OCI-LY7 (cell line): ENCODE measurements around the gene ETV7. TPM values are rescaled to one million over a fixed set of nuclear protein-coding genes. Genes with fewer than 3 reads are reported as not detected.

Experiments
- BruUV-seq: library from RNA; stranded (reverse); fragments of 400-500 nt; replicated peaks from 2 replicates; lab custom pipeline; 2021; lab: Mats Ljungman, UMichigan
- CTCF ChIA-PET: fragments of 300-600 bp; sonication (Branson Sonifier 250); formaldehyde crosslinking; loops from one replicate; lab custom pipeline; 2022; ENCODE audit warnings: antibody characterized with exemption; ENCODE audit not compliant: unreplicated experiment; lab: Charles Lee
- POLR2A ChIA-PET: fragments of 300-600 bp; sonication (Branson Sonifier 250); formaldehyde crosslinking; loops from one replicate; lab custom pipeline; 2022; ENCODE audit warnings: antibody characterized with exemption; lab: Charles Lee
- DNase-seq: peaks from one replicate; pipeline ENCODE4 v3.0.0-alpha.2; 2015; ENCODE audit warnings: low spot score
- H2AFZ ChIP-seq: fragments of 200-600 bp; sonication (generic), shearing (Covaris generic); 2 replicates; pipeline ENCODE4 v1.6.1; 2014; ENCODE audit warnings: mild to moderate bottlenecking, antibody characterized with exemption, low read length, moderate library complexity
- H3K27ac ChIP-seq: fragments of 200-600 bp; sonication (generic); 2 replicates; pipeline ENCODE4 v1.5.1; 2014; ENCODE audit warnings: mixed run types, low read depth, mild to moderate bottlenecking, moderate library complexity, low read length, inconsistent platforms; ENCODE audit not compliant: poor library complexity, severe bottlenecking
- H3K36me3 ChIP-seq: fragments of 200-600 bp; sonication (generic); 2 replicates; pipeline ENCODE4 v1.6.1; 2014; ENCODE audit warnings: mild to moderate bottlenecking, antibody characterized with exemption, low read length, moderate library complexity, mixed read lengths; ENCODE audit not compliant: insufficient read depth
- H3K4me1 ChIP-seq: fragments of 200-600 bp; sonication (generic); 2 replicates; pipeline ENCODE4 v1.5.1; 2014; ENCODE audit warnings: mild to moderate bottlenecking, low read length; ENCODE audit not compliant: insufficient read depth, poor library complexity, severe bottlenecking
- H3K4me2 ChIP-seq: fragments of 200-600 bp; sonication (generic); 2 replicates; pipeline ENCODE4 v1.6.1; 2014; ENCODE audit warnings: mild to moderate bottlenecking, low read length
- H3K4me3 ChIP-seq: fragments of 200-600 bp; sonication (generic); 2 replicates; pipeline ENCODE4 v1.5.1; 2014; ENCODE audit warnings: mild to moderate bottlenecking, low read depth, low read length; ENCODE audit not compliant: poor library complexity, severe bottlenecking
- H3K79me2 ChIP-seq: fragments of 200-600 bp; sonication (generic); 2 replicates; pipeline ENCODE4 v1.6.1; 2016; ENCODE audit warnings: low read depth, mild to moderate bottlenecking, low read length, moderate library complexity, mixed read lengths; ENCODE audit not compliant: insufficient read depth
- H3K9me2 ChIP-seq: fragments of 200-600 bp; sonication (generic); 2 replicates; pipeline ENCODE4 v1.6.1; 2016; ENCODE audit warnings: mild to moderate bottlenecking, low read length, mixed read lengths; ENCODE audit not compliant: insufficient read depth
- H3K9me3 ChIP-seq: fragments of 200-600 bp; sonication (generic); 2 replicates; pipeline ENCODE4 v1.6.1; 2014; ENCODE audit warnings: mild to moderate bottlenecking, mixed run types, low read length, mixed read lengths
- H4K20me1 ChIP-seq: fragments of 200-600 bp; sonication (generic); 2 replicates; pipeline ENCODE4 v1.6.1; 2014; ENCODE audit warnings: mild to moderate bottlenecking, antibody characterized with exemption, low read length, moderate library complexity, mixed read lengths; ENCODE audit not compliant: insufficient read depth
- CTCF ChIP-seq: fragments of 200-600 bp; sonication (generic); conservative IDR thresholded peaks from 2 replicates; pipeline ENCODE4 v1.5.1; 2014; ENCODE audit warnings: mild to moderate bottlenecking, antibody characterized with exemption, low read length, moderate library complexity, mixed read lengths
- EZH2phosphoT487 ChIP-seq: fragments of 200-600 bp; sonication (generic); IDR thresholded peaks from 2 replicates; pipeline ENCODE4 v1.6.1; 2018; ENCODE audit warnings: low read depth, borderline replicate concordance, mild to moderate bottlenecking, mixed run types, antibody characterized with exemption, low read length, moderate library complexity, mixed read lengths
- intact Hi-C: fragments of 100-400 bp; cut with micrococcal nuclease; formaldehyde crosslinking; loops from one replicate; pipeline ENCODE4 v1.10.0; 2022; ENCODE audit not compliant: unreplicated experiment
- total RNA-seq, 2 experiments: library from RNA; depleted of rRNA in 1 of 2; stranded (reverse); fragments of >200 nt in 1 of 2; shearing (Covaris generic) in 1 of 2; gene quantifications; 2 replicates each; pipeline ENCODE4 v1.2.3, GENCODE V29; 2014 to 2022

The ETV7 gene
- total RNA-seq, 2 experiments from 2014 or later: not detected

DNA sequence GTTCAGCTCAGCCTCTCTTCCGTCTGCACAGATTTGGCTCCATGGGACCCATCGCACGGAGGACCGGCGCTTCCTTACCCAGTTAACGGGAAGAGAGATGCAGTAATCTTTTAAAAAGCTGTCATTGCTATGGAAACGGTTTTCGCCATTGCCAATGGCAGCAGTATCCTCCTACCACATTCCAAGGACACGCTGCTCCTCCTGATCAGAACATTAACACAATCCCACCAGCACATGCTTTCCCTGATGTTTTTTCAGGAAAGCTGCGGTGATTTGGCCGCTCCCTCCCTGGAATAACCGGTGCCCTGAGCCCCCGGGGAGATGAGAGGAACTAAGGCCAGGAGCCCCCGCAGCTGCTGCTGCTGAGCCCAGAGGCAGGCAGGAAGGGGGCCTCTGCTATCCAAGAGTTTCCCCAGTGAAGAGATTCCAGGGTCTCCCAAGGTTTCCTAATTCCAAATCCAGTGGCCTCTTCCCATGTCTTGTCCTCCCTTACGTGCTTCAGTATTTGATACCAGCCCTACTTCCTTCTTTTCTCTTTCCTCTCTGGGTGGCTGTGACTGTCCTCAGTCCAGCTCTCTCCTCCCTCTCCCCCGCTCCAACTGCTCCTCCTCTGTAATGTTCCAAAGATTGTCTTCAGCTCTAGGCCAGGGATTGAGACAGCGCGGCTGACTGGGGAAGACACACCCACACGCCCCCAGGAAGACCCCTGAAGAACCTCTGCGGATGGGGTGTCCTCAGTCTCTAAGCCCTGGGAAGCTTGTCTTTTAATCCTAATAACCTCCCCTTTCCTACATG, 53.3 kb downstream of the ETV7 start:
- no peak for DNase-seq
- no peak overlapping the region for H3K4me2 ChIP-seq
- H2AFZ ChIP-seq: no peak overlapping the region
- no peaks in the 10 kb centered on the region for H4K20me1 ChIP-seq
- H3K27ac ChIP-seq: no peak overlapping the region
- ChIA-PET CTCF (no interaction called here), POLR2A (no interaction called here)
- TF ChIP-seq CTCF: no peak
- no peak for TF ChIP-seq EZH2phosphoT487
- H3K36me3 ChIP-seq: no peaks in the 10 kb centered on the region
- no peaks in the 10 kb centered on the region for H3K79me2 ChIP-seq
- no TSS peak for BruUV-seq
- no peak overlapping the region for H3K4me3 ChIP-seq
- no peaks in the 10 kb centered on the region for H3K9me2 ChIP-seq
- no peaks in the 10 kb centered on the region for H3K9me3 ChIP-seq
- intact Hi-C loops: no loop called here
- H3K4me1 ChIP-seq: no peaks in the 10 kb centered on the region

DNA sequence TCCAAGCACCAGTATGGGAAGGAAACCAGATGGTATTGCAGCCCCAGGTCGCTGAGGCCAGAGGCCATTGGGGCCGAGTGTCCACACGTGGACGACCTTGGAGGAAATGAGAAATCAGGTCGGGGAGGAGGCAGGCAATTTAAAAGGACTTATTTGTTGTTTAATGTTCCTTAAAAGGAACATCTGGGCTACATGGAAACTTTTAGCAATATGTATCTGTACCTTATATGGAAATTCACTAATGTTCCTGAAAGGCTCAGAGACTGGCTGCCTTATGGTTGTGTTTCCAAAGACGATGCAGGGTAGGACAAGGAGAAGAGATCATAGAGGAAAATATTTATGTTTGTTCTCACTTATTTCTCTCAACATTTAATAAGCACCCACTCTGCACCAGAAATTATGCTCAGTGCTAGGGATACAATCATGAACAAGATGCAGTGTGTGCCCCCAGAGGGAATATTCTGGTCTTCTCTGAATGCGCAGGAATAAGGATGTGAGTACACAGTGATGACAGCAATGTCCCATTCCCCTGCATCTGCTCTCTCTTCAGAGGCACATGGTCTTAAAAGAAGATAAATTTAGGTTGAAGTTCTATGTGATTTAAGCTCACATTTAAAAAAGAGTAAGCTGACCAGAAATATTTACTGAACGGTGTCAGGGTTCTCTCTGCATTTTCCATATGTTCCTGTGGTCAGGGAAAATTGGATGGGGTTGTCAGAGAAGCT, 54.1 kb downstream of the ETV7 start:
- POLR2A ChIA-PET: no interaction called here

DNA sequence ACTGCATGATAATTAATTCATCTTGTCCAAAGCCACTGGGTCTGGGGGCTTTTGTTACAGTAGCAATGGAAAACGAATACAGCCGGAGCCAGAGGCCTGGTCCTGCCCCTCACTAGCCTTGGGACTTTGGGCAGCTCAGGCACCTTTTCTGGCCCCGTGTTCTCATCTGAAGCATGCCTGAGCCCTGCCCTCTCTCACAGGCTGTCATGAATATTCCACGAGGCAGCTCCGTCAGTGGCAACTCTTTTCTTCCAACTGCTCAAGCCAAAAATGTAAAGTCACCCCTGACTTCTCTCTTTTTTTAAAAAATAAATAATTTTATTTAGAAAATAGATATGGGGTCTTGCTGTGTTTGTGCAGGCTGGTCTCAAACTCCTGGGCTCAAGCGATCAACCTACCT, 56.1 kb downstream of the ETV7 start:
- H3K4me1 ChIP-seq: no peaks in the 10 kb centered on the region
- no peak overlapping the region for H3K27ac ChIP-seq
- H4K20me1 ChIP-seq: no peaks in the 10 kb centered on the region
- no peaks in the 10 kb centered on the region for H3K79me2 ChIP-seq
- no peak for DNase-seq
- H3K9me3 ChIP-seq: no peaks in the 10 kb centered on the region
- H3K4me2 ChIP-seq: no peak overlapping the region
- BruUV-seq: no TSS peak
- no peaks in the 10 kb centered on the region for H3K9me2 ChIP-seq
- CTCF ChIA-PET: no interaction called here
- H2AFZ ChIP-seq: no peak overlapping the region
- no peaks in the 10 kb centered on the region for H3K36me3 ChIP-seq
- intact Hi-C loops: no loop called here
- TF ChIP-seq CTCF: no peak
- no peak for TF ChIP-seq EZH2phosphoT487
- POLR2A ChIA-PET: no interaction called here
- no peak overlapping the region for H3K4me3 ChIP-seq

More for the DNA sequence above, 54.1 kb downstream of the ETV7 start:
- Histone ChIP-seq H3K27ac (no peak overlapping the region), H3K9me3 (no peaks in the 10 kb centered on the region), H3K79me2 (no peaks in the 10 kb centered on the region), H2AFZ (no peak overlapping the region), H3K9me2 (no peaks in the 10 kb centered on the region), H3K4me3 (no peak overlapping the region), H4K20me1 (no peaks in the 10 kb centered on the region), H3K36me3 (no peaks in the 10 kb centered on the region), H3K4me2 (no peak overlapping the region), H3K4me1 (no peaks in the 10 kb centered on the region)
- no peak for DNase-seq
- no peak for TF ChIP-seq EZH2phosphoT487
- BruUV-seq: no TSS peak
- CTCF ChIA-PET: no interaction called here
- intact Hi-C loops: no loop called here
